ENCODE data around the gene GH2. TPM values are rescaled to one million over a fixed set of nuclear protein-coding genes. Genes with fewer than 3 reads are reported as not detected.

The GH2 gene
- total and polyA plus RNA-seq, 2 experiments from 2014 or later: 0.59 to 2.3 TPM

DNA sequence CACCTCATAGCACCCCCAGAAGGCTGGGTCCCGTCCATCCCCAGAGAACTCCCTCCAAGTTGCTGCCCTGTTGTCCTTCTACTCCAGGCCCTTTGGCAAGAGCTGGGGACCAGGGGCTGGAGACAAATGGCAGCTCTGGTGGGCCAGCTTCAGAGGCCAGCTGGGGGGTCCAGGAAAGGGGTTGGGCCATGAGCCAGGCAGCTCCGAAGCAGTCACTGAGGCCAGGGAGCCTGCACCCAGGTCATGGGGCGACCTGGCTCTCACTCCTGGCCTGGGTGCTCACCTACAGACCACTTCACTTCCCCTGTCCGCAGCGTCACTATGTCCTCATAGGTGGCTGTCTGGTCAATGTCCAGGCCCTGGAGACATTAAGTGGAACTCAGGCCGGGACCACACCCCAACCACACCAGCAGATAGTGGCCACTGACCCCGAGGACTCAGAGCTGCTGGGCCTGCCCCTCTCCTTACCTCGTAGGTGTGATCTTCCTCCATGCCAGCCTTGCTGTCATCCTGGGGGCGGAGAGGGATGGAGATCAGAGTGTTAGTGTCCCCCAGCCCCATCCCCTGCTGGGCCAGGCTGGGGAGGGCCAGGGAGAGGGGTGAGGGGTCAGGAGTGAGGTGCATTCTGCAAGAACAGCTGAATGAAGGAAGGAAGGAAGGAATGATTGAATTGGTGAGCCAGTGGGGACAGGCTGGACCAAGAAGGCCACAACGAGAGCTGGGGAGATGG is 47.4 kb upstream of the GH2 start:
- Histone ChIP-seq H3K9me2 (ENCODE audit: insufficient read depth) (no peaks in the 10 kb centered on the region), H3K4me1 (ENCODE audit: insufficient read depth) (peaks cover 14% of the 10 kb centered on the region; the same call in 1 of the 2 replicates), H3K36me3 (ENCODE audit: insufficient read depth) (no peaks in the 10 kb centered on the region), H3K27me3 (ENCODE audit: insufficient read depth) (no peaks in the 10 kb centered on the region), H3K27ac (ENCODE audit: low read depth) (no peak overlapping the region), H3F3A (replicated peaks; ENCODE audit: low read depth) (no peaks in the 10 kb centered on the region), H3K79me2 (replicated peaks; ENCODE audit: insufficient read depth) (no peaks in the 10 kb centered on the region), H3K4me3 (no peak overlapping the region), H3K4me2 (no peak overlapping the region), H2AFZ (no peak overlapping the region), H4K20me1 (replicated peaks; ENCODE audit: insufficient read depth) (no peaks in the 10 kb centered on the region)
- H3K9me3 Mint-ChIP-seq: no peaks in the 10 kb centered on the region
- DNase-seq (ENCODE audit: low spot score) (no peak), ATAC-seq (no peak)
- TF ChIP-seq NANOG (IDR thresholded peaks at IDR 0.05; ENCODE audit: borderline replicate concordance): no peak
- no peak for TF ChIP-seq POLR2AphosphoS5 (IDR thresholded peaks at IDR 0.05; ENCODE audit: low read depth)
- TF ChIP-seq STAT1 (IDR thresholded peaks at IDR 0.05; ENCODE audit: unreplicated experiment): no peak
- TF ChIP-seq, protein P1, sequence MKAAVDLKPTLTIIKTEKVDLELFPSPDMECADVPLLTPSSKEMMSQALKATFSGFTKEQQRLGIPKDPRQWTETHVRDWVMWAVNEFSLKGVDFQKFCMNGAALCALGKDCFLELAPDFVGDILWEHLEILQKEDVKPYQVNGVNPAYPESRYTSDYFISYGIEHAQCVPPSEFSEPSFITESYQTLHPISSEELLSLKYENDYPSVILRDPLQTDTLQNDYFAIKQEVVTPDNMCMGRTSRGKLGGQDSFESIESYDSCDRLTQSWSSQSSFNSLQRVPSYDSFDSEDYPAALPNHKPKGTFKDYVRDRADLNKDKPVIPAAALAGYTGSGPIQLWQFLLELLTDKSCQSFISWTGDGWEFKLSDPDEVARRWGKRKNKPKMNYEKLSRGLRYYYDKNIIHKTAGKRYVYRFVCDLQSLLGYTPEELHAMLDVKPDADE (IDR thresholded peaks at IDR 0.05): no peak
- TF ChIP-seq, protein P2, sequence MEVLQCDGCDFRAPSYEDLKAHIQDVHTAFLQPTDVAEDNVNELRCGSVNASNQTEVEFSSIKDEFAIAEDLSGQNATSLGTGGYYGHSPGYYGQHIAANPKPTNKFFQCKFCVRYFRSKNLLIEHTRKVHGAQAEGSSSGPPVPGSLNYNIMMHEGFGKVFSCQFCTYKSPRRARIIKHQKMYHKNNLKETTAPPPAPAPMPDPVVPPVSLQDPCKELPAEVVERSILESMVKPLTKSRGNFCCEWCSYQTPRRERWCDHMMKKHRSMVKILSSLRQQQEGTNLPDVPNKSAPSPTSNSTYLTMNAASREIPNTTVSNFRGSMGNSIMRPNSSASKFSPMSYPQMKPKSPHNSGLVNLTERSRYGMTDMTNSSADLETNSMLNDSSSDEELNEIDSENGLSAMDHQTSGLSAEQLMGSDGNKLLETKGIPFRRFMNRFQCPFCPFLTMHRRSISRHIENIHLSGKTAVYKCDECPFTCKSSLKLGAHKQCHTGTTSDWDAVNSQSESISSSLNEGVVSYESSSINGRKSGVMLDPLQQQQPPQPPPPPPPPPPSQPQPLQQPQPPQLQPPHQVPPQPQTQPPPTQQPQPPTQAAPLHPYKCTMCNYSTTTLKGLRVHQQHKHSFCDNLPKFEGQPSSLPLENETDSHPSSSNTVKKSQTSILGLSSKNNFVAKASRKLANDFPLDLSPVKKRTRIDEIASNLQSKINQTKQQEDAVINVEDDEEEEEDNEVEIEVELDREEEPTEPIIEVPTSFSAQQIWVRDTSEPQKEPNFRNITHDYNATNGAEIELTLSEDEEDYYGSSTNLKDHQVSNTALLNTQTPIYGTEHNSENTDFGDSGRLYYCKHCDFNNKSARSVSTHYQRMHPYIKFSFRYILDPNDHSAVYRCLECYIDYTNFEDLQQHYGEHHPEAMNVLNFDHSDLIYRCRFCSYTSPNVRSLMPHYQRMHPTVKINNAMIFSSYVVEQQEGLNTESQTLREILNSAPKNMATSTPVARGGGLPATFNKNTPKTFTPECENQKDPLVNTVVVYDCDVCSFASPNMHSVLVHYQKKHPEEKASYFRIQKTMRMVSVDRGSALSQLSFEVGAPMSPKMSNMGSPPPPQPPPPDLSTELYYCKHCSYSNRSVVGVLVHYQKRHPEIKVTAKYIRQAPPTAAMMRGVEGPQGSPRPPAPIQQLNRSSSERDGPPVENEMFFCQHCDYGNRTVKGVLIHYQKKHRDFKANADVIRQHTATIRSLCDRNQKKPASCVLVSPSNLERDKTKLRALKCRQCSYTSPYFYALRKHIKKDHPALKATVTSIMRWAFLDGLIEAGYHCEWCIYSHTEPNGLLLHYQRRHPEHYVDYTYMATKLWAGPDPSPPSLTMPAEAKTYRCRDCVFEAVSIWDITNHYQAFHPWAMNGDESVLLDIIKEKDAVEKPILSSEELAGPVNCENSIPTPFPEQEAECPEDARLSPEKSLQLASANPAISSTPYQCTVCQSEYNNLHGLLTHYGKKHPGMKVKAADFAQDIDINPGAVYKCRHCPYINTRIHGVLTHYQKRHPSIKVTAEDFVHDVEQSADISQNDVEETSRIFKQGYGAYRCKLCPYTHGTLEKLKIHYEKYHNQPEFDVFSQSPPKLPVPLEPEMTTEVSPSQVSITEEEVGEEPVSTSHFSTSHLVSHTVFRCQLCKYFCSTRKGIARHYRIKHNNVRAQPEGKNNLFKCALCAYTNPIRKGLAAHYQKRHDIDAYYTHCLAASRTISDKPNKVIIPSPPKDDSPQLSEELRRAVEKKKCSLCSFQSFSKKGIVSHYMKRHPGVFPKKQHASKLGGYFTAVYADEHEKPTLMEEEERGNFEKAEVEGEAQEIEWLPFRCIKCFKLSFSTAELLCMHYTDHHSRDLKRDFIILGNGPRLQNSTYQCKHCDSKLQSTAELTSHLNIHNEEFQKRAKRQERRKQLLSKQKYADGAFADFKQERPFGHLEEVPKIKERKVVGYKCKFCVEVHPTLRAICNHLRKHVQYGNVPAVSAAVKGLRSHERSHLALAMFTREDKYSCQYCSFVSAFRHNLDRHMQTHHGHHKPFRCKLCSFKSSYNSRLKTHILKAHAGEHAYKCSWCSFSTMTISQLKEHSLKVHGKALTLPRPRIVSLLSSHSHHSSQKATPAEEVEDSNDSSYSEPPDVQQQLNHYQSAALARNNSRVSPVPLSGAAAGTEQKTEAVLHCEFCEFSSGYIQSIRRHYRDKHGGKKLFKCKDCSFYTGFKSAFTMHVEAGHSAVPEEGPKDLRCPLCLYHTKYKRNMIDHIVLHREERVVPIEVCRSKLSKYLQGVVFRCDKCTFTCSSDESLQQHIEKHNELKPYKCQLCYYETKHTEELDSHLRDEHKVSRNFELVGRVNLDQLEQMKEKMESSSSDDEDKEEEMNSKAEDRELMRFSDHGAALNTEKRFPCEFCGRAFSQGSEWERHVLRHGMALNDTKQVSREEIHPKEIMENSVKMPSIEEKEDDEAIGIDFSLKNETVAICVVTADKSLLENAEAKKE (CRISPR knock-in tag; IDR thresholded peaks at IDR 0.05): no peak
- no peak for TF ChIP-seq EZH2phosphoT487 (IDR thresholded peaks at IDR 0.05; ENCODE audit: unreplicated experiment)
- TF ChIP-seq, protein P3, sequence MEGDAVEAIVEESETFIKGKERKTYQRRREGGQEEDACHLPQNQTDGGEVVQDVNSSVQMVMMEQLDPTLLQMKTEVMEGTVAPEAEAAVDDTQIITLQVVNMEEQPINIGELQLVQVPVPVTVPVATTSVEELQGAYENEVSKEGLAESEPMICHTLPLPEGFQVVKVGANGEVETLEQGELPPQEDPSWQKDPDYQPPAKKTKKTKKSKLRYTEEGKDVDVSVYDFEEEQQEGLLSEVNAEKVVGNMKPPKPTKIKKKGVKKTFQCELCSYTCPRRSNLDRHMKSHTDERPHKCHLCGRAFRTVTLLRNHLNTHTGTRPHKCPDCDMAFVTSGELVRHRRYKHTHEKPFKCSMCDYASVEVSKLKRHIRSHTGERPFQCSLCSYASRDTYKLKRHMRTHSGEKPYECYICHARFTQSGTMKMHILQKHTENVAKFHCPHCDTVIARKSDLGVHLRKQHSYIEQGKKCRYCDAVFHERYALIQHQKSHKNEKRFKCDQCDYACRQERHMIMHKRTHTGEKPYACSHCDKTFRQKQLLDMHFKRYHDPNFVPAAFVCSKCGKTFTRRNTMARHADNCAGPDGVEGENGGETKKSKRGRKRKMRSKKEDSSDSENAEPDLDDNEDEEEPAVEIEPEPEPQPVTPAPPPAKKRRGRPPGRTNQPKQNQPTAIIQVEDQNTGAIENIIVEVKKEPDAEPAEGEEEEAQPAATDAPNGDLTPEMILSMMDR (conservative IDR thresholded peaks at IDR 0.05; ENCODE audit: low read depth in 2 of 2): no peak
- no peak for TF ChIP-seq EZH2 (IDR thresholded peaks at IDR 0.05; ENCODE audit: low read depth, unreplicated experiment)
- TF ChIP-seq, protein P4, sequence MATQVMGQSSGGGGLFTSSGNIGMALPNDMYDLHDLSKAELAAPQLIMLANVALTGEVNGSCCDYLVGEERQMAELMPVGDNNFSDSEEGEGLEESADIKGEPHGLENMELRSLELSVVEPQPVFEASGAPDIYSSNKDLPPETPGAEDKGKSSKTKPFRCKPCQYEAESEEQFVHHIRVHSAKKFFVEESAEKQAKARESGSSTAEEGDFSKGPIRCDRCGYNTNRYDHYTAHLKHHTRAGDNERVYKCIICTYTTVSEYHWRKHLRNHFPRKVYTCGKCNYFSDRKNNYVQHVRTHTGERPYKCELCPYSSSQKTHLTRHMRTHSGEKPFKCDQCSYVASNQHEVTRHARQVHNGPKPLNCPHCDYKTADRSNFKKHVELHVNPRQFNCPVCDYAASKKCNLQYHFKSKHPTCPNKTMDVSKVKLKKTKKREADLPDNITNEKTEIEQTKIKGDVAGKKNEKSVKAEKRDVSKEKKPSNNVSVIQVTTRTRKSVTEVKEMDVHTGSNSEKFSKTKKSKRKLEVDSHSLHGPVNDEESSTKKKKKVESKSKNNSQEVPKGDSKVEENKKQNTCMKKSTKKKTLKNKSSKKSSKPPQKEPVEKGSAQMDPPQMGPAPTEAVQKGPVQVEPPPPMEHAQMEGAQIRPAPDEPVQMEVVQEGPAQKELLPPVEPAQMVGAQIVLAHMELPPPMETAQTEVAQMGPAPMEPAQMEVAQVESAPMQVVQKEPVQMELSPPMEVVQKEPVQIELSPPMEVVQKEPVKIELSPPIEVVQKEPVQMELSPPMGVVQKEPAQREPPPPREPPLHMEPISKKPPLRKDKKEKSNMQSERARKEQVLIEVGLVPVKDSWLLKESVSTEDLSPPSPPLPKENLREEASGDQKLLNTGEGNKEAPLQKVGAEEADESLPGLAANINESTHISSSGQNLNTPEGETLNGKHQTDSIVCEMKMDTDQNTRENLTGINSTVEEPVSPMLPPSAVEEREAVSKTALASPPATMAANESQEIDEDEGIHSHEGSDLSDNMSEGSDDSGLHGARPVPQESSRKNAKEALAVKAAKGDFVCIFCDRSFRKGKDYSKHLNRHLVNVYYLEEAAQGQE (IDR thresholded peaks at IDR 0.05; ENCODE audit: unreplicated experiment): no peak
- TF ChIP-seq ZNF331 (CRISPR knock-in tag; IDR thresholded peaks at IDR 0.05; ENCODE audit: low read depth): no peak
- no peak for TF ChIP-seq JUNB (IDR thresholded peaks at IDR 0.05; ENCODE audit: unreplicated experiment)
- TF ChIP-seq ZNF114 (CRISPR knock-in tag; IDR thresholded peaks at IDR 0.05): no peak
- TF ChIP-seq CREB1 (CRISPR knock-in tag; IDR thresholded peaks at IDR 0.05; ENCODE audit: low read depth): no peak
- no peak overlapping the region for H3K4me3 Mint-ChIP-seq
- no peaks in the 10 kb centered on the region for H3K36me3 Mint-ChIP-seq (ENCODE audit: low read depth)
- no peak overlapping the region for H3K27ac Mint-ChIP-seq
- peaks cover 13% of the 10 kb centered on the region for H3K4me1 Mint-ChIP-seq
- peaks cover 7% of the 10 kb centered on the region for H3K27me3 Mint-ChIP-seq (ENCODE audit: insufficient read depth, low read depth, poor library complexity)

All from GM23338 (cell line).